Medulla oblongata (tissue), 1 donor: ENCODE data around the gene SLC46A1.
A peak's percentile ranks its signal among the peaks of the same experiment; 100 is the strongest.

ENCODE experiments used
- DNase-seq: peaks from one replicate; pipeline ENCODE4 v3.0.0-alpha.2; 2015; ENCODE audit errors: extremely low spot score

The SLC46A1 gene

GRCh38 chr17:28357061-28357900 lies 48.7 kb downstream of the SLC46A1 start, which contains the start of gene POLDIP2:
Gene POLDIP2 (minus strand): TSS chr17:28357527. CDS start chr17:28357448, 79 bp downstream.
- peak; percentile 95 for DNase-seq

DNA sequence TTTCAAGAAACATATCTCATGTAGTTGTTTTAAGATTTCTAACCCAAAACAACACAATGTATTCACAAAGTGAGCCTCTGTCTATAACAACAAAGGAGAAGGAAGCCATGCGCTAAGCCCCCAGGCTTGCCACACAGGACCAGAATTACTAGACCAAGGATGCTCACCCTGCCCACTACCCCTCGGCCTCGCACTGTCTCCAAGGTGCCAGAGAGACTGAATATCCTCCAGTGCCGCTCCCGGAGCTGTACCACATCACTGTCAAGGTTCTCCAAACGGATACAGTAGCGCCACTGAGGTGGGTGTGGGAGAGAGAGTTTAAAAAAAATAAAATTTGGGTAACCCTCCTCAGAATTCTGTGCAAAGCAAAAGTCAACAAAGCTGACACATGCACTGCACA lies 55.7 kb downstream of the SLC46A1 start:
- DNase-seq: no peak

- no peak for DNase-seq
Measured at GRCh38 chr17:28348979-28349378, 57.0 kb downstream of the SLC46A1 start.

- no peak for DNase-seq
Measured at GRCh38 chr17:28347261-28347891, 58.6 kb downstream of the SLC46A1 start.

DNA sequence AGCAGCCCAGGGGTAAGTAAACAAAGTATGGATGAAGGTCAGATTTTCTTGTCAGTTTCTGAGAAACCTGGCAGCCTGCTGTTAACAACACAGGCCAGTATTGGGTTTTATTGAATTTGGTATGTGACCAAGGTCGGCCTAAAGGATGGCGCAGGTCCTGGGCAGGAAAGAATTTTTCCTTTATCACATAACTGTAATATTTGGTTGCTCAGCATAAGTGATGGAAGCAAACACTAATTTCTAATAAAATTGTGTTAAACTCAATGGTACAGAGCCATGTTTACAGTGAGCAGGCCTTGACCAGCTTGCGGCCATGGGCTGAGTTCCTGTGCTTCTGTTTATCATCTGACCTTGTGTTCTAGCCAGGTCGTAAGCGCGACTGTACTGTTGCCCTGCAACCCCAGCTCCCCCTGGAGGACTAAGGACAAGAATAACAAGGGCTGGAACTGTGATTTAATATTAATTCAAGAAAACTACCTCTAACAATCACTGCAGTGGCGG lies 59.2 kb downstream of the SLC46A1 start:
- DNase-seq: no peak

GRCh38 chr17:28346199-28346580 lies 59.8 kb downstream of the SLC46A1 start:
- no peak for DNase-seq

- DNase-seq: no peak
Measured at GRCh38 chr17:28345419-28346198, 60.4 kb downstream of the SLC46A1 start.
